ENCODE results near the gene DDAH2.

DNA sequence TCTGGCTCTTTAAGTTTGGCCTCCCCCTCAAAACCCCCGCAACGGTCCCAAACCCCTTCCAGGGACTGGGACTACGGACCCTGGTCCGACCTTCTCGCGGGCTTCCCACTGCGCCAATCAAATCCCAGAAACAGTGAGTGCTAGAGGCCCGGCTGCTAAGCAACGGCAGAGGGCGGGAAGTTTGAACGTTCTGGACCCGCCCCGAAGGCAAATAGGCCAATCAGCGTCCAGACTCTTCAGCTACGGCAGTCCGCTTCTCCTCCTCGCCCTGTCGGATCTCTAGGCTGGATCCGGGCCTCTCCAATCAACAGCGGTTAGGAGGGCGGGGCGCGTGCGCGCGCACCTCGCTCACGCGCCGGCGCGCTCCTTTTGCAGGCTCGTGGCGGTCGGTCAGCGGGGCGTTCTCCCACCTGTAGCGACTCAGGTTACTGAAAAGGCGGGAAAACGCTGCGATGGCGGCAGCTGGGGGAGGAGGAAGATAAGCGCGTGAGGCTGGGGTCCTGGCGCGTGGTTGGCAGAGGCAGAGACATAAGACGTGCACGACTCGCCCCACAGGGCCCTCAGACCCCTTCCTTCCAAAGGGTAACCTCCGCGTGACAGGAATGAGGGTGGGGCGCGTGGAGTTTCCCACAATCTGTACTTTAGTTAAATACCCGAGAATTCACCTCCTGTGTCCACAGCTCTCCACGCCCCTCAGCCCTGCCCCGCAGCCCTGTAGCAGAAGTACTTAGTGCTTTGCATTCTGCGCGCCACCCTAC lies 10.7 kb upstream of the DDAH2 start, which contains the start of gene MSH5:
- no peak for TF ChIP-seq SP1 (IDR thresholded peaks at IDR 0.05)
- peak; percentile 94 for TF ChIP-seq PKNOX1 (IDR thresholded peaks at IDR 0.05)
- TF ChIP-seq HDGF (IDR thresholded peaks at IDR 0.05; ENCODE audit: borderline replicate concordance): no peak
- TF ChIP-seq LEF1 (IDR thresholded peaks at IDR 0.05; ENCODE audit: borderline replicate concordance): no peak
- TF ChIP-seq TARDBP (IDR thresholded peaks at IDR 0.05): no peak
